SKM-1 (cell line): Measurements from ENCODE around the gene LCE1C.

ENCODE experiments used
- DNase-seq: peaks from one replicate; lab custom pipeline; 2025; ENCODE audit not compliant: unreplicated experiment; lab: John Stamatoyannopoulos, UW

Gene LCE1C

GRCh38 chr1:152760551-152761190 is 45.8 kb downstream of the LCE1C start:
- no peak for DNase-seq

- DNase-seq, result no peak
Measured at GRCh38 chr1:152759453-152760173, 46.8 kb downstream of the LCE1C start.

GRCh38 chr1:152758636-152759035 is 47.8 kb downstream of the LCE1C start:
- DNase-seq, result no peak

- DNase-seq, result no peak
Measured at GRCh38 chr1:152757747-152758146, 48.7 kb downstream of the LCE1C start, which contains the start of gene KPRP. TSS of gene KPRP (plus strand) at chr1:152758025. CDS start at chr1:152759589, 1,564 bp downstream.

- DNase-seq, result no peak
Measured at GRCh38 chr1:152756872-152757271, 49.6 kb downstream of the LCE1C start.
